Measurements from ENCODE around the gene PBX1.

Gene PBX1

GRCh38 chr1:164667600-164667999 is 108.6 kb downstream of the PBX1 start:
- DNase-seq = no peak

GRCh38 chr1:164668491-164669400 is 109.8 kb downstream of the PBX1 start:
- DNase-seq = no peak

GRCh38 chr1:164670026-164670425 is 111.0 kb downstream of the PBX1 start:
- no peak for DNase-seq

- DNase-seq = no peak
These were observed 111.8 kb downstream of the PBX1 start for GRCh38 chr1:164670786-164671185.

GRCh38 chr1:164671323-164671965 is 112.5 kb downstream of the PBX1 start:
- no peak for DNase-seq

- no peak for DNase-seq
These were observed 113.1 kb downstream of the PBX1 start for GRCh38 chr1:164671966-164672571.

- no peak for DNase-seq
These were observed 113.6 kb downstream of the PBX1 start for GRCh38 chr1:164672588-164672987.

- no peak for DNase-seq
These were observed 114.7 kb downstream of the PBX1 start for GRCh38 chr1:164673584-164674214.

GRCh38 chr1:164675342-164675904 is 116.4 kb downstream of the PBX1 start:
- DNase-seq = no peak

GRCh38 chr1:164678136-164678700 is 119.2 kb downstream of the PBX1 start:
- peak in 4 of 58 donors; percentile 11 to 31 (median 14) for DNase-seq

- no peak for DNase-seq
These were observed 123.6 kb downstream of the PBX1 start for GRCh38 chr1:164682570-164682969.

GRCh38 chr1:164683235-164683634 is 124.3 kb downstream of the PBX1 start:
- no peak for DNase-seq

GRCh38 chr1:164685266-164686035 is 126.5 kb downstream of the PBX1 start:
- DNase-seq = no peak

- DNase-seq = no peak
These were observed 128.8 kb downstream of the PBX1 start for GRCh38 chr1:164687777-164688176.

- no peak for DNase-seq
These were observed 129.8 kb downstream of the PBX1 start for GRCh38 chr1:164688791-164689190.

- no peak for DNase-seq
These were observed 130.9 kb downstream of the PBX1 start for GRCh38 chr1:164689672-164690511.

GRCh38 chr1:164692420-164692819 is 133.4 kb downstream of the PBX1 start:
- DNase-seq = no peak

- no peak for DNase-seq
These were observed 134.8 kb downstream of the PBX1 start for GRCh38 chr1:164693564-164694359.
